HG03025 (cell line): ENCODE results near the gene MRPL48.
"Not testable (repeated sequence)": the region's sequence is repeated elsewhere in the genome, so short reads cannot be mapped to it uniquely, and the experiment has no call there.

Source experiments
- ATAC-seq: cut with Tn5 transposase; IDR thresholded peaks from one replicate; pipeline ENCODE4 v1.9.1; 2021; ENCODE audit warnings: mild to moderate bottlenecking, moderate library complexity; ENCODE audit not compliant: unreplicated experiment, low FRiP score

MRPL48 gene

GRCh38 chr11:73833067-73833466, 45.4 kb downstream of the MRPL48 start:
- ATAC-seq: no peak

DNA sequence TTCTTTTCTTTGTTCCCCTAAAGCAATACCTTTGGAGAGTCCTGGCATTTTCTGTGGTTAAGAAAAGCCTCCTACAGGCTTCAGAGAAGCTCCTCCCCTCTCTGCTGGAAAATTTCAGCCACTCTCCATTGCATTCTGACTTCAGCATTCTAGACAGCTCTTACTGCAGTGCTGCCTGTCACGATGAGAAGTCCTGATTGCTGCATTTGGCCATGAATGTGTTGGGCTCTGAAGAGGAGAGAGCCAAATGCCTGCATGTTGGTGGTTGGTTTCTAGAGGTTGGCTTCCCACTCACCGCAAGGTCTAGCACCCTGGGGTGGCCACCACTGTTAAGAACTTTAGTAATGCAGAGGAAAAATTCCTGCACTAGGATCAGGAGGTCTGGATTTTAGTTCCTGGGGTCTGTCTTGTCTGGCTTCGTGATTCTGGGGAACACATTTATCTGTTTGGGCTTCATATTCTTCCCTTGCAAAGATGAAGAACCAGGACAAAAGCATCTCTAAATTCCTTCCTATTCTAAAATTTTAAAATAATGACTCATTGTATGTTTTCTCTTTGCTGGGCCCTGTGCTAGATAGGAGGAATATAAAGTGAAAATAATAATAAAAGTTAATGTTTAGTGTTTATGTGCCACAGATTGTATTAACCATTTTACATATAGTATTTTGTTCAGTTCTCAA, 50.9 kb downstream of the MRPL48 start:
- ATAC-seq: no peak

GRCh38 chr11:73839123-73839457, 51.4 kb downstream of the MRPL48 start:
- no peak for ATAC-seq

GRCh38 chr11:73851046-73851764, 63.5 kb downstream of the MRPL48 start:
- ATAC-seq: no peak

GRCh38 chr11:73852049-73852448, 64.4 kb downstream of the MRPL48 start:
- ATAC-seq: no peak

DNA sequence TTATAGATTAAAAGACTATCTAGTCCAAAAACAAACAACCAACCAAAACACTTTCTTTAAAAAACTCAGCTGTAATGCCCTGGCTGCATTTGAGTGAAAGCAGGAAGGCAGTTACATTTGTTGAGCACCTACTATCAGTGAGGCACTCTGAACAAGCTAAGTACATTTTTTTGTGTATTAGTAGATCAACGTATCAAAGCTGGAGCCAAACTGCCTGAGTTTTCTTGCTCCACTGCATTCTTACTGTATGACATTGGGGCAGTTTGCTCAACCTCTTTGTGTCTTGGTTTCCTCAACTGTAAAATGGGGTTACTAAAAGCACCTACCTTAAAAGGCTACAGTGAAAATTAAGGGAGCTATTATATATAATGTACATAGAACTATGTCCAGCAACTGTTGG, 67.0 kb downstream of the MRPL48 start:
- no peak for ATAC-seq

- no peak for ATAC-seq
Measured at GRCh38 chr11:73856031-73856567, 68.4 kb downstream of the MRPL48 start.

DNA sequence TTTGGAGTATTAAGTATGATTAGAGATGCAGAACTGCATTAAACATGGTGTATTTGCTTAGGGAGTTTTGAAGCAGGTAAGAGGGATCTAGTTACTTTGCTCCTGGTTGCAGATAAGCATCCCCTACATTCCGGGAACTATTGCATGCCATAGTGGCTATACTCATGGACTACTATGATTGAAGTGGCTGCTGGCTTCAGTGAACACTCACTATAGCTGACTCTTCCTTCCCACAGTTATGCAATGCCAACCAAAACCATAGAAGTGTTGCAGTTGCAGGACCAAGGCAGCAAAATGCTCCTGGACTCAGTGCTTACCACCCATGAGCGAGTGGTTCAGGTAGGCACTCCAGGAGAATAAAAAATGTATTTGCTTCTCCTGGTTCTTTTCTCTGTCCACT, 72.0 kb downstream of the MRPL48 start:
- ATAC-seq: no peak

GRCh38 chr11:73860202-73860601, 72.5 kb downstream of the MRPL48 start:
- ATAC-seq: no peak

DNA sequence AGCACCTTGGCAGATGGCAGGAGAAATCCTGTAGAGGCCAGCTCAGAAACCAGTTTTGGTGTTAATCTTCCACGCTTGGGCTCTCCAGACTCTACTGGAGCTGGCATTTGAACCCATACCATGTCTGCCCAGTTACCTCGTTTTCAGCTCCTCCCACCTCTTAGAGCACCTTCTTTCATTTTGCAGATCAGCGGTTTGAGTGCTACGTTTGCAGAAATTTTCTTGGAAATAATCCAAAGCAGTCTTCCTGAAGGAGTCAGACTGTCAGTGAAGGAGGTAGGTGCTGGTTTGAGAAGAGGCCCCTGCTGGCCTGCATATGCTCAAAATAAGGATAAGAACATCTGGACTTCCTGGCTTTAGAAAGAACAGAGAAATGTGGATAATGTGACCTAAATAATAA, 75.3 kb downstream of the MRPL48 start:
- ATAC-seq: no peak

DNA sequence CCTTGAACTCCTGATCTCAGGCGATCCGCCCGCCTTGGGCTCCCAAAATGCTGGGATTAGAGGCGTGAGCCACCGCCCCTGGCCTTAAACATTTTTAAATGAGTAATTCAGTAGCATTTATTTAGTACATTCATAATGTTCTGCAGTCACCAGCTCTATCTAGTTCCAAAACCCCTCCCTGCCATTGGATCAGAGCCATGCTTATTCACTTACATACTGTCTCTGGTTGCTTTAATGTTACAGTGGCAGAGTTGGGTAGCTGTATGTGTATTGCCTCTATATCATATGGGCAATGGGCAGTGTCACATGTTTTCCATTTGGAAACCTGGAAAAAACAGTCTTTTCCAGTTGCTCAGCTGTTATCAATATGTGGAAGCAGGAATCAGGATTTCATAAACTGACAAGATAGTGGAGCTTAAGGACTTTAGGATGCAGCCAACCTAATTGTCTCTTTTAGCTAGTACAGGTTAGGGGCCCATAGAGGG, 78.5 kb downstream of the MRPL48 start:
- ATAC-seq: no peak

DNA sequence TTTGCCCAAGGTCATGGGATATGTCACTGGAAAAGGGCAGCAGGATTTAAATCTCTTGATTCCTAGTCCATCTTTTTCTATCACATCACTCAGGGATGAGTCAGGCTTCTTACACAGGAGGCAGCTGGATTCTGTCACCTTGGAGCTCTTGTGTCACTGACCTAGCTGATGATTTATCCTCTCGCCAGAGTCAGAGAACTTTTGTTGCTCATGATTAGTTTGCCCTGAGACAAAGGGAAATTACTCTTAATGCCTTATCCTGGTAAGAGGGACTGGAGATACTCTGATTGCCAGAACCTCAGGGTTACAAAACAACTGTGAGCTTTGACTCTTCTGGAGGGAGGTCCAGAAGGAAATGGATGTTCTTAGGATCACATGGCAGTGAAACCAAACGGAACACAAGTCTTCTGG, 78.9 kb downstream of the MRPL48 start:
- no peak for ATAC-seq

DNA sequence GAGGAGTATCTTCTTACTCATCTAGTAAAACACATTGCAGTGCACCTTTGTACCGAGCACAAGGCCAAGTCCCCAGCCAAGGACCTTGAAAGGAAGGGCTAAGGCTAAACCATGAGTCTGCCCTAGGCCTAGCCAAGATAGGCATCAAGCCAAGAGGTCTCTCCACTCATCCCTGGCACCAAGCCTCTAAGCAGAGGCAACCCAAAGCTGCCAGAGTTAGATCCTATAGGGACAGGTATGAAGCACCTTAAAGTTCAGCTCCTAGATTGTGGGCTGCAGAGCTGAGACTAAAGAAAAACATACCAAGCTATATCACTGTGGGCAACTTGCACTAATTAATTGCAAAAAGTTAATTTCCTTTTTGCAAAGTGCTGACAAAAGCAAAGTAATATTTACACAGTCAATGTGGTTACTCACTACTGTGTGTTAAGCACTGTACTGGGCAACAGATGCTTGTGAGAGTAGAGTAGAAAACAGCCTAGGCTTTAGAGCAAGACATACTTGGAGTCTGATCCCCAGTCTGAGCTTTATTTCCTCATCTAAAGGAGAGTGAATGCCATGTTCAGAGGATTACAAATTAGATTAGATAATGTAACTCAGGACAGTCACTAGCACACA, 81.8 kb downstream of the MRPL48 start:
- no peak for ATAC-seq

DNA sequence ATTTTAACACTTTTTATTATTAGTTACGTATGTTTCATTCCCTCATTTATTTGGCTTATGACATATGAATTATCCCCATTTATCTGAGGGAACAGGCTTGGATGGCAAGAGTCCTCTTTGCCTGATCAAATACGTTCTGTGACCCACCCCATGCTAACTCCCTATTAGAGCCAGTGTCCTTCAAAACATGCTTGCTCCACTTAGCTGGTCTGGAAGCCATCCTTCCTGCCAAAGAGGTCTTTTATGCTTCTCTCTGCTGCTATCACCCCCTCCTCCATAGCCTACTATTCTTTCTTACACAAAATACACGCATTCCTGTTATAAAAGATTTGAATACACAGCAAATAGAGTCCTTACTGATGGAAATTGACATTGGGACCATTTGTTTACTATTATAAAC, 82.6 kb downstream of the MRPL48 start:
- ATAC-seq: no peak

DNA sequence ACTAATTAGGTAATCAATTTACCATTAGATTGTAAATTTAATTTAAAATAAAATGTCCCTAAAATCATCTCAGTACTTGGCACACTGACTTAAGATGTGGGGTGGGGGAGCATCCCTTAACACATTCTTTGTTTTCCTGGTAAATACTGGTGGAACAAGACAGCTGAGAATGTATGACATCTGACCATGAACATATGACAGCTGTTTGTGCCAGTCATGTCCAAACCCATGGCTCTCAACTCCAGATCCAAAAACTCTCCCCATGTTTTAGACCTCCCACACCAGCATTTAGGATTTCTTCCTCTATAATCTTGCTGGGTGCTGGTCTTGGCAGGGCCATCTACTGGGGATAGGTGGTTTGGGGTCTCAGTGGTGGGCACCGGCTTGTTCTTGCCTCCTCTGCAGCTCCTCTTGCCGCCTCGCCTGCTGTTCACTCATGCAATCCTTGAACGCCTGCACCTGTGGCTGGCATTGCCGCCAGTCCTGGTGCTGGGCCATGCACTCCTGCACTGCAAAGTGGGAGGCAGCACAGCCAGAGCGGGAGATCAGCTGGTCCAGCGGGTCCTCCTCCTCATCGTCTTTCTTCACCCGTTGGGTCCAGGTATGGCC, 85.2 kb downstream of the MRPL48 start:
- ATAC-seq: no peak

GRCh38 chr11:73875380-73875779, 87.7 kb downstream of the MRPL48 start:
- ATAC-seq: no peak

DNA sequence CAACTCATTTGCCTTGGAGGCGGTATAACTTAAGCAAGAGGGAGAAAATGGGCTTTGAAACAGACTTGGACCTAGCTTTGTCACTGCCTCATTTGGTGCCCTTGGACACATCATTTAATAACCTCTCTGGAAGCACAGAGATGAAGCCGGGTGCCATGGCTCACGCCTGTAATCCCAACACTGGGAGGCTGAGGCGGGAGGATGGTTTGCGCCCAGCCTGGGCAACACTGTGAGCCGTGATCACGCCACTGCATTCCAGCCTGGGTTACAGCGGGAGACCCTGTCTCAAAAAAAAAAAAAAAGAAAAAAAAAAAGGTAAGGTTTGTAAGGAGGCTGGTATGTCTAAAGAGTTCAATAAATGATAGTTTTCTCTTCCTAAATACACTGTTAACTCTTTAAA, 88.2 kb downstream of the MRPL48 start:
- no peak for ATAC-seq

DNA sequence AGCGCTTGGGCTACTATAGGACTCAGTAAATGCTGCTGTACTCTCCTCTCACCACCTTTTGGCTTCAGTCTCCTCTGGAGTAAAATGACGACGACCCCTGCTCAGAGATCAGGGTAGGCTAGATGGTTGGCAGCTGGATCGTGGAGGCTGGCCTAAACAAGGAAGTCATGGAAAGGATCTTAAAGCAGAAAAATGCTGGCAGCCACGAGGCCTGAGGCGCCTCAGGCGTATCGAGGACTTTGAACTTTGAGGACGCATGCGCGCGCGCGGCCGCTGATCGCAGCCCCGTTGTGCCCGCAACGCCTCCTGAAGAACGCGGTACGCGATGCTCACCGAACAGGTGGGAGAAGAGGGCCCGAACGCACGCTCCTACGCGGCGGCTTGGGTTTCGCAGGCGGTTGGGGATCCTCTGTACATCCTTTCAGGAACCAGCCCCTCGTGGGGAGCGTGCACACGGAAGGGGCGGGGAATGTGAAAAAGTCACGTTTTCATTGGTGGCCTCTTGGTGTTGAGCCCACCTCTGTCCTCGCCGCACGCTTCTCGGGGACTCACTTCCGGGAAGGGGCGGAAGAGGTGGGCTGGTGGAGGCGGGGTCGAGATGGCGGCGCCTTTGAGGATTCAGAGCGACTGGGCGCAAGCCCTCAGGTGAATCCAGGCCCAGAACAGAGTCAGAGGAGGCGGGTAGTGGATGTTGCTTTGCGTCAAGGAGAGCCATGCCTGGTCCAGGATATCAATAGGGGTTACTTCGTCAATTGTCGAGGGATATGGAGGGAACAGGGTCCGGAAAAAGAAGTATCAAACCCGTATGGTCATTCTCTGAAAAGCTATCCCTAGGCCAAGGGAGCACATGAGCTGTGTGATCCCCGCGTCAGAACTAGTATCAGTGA, 89.0 kb downstream of the MRPL48 start, which contains the start of the genes COA4 and PAAF1:
TSS of gene COA4 (minus strand) at position 423 of the 887 bp plus-strand sequence. CDS start 3,468 bp downstream, outside the sequence.
TSS of gene PAAF1 (plus strand) at position 576 of the 887 bp plus-strand sequence. CDS start at position 599, 23 bp downstream.
- ATAC-seq: peak; percentile 89

- ATAC-seq: no peak
Measured at GRCh38 chr11:73878771-73879170, 91.1 kb downstream of the MRPL48 start.

- not testable (repeated sequence) for ATAC-seq
Measured at GRCh38 chr11:73880449-73880848, 92.8 kb downstream of the MRPL48 start.
